A673 (cell line): ENCODE results near the gene AP2A1.

Source experiments
- EZH2 ChIP-seq: fragments of 200-600 bp; sonication (generic); IDR thresholded peaks from 2 replicates; pipeline ENCODE4 v1.6.1; 2017; ENCODE audit warnings: borderline replicate concordance, low read depth, mild to moderate bottlenecking, mixed read lengths, antibody characterized with exemption, low read length; ENCODE audit not compliant: poor library complexity, severe bottlenecking
- TF ChIP-seq, protein P1 (sequence below): fragments of 300-800, 200-600 bp; sonication (generic); conservative IDR thresholded peaks from 2 replicates; pipeline ENCODE4 v1.5.1; 2017; ENCODE audit warnings: low read depth, mild to moderate bottlenecking, antibody characterized with exemption, low read length, moderate library complexity, mixed read lengths

DNA sequence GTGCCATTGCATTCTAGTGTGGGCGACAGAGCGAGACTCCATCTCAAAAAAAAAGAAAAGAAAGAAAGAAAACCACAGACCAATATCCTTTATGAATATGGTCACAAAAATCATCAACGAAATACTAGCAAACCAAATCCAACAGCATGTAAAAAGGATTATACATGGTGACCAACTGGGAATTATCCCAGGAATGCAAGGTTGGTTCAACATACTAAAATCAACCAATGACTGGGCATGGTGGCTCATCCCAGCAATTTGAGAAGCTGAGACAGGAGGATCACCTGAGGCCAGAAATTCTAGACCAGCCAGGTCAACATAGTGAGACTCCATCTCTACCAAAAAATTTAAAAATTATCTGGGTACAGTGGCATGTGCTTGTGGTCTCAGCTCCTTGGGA, 10.8 kb upstream of the AP2A1 start:
- TF ChIP-seq, protein P1, sequence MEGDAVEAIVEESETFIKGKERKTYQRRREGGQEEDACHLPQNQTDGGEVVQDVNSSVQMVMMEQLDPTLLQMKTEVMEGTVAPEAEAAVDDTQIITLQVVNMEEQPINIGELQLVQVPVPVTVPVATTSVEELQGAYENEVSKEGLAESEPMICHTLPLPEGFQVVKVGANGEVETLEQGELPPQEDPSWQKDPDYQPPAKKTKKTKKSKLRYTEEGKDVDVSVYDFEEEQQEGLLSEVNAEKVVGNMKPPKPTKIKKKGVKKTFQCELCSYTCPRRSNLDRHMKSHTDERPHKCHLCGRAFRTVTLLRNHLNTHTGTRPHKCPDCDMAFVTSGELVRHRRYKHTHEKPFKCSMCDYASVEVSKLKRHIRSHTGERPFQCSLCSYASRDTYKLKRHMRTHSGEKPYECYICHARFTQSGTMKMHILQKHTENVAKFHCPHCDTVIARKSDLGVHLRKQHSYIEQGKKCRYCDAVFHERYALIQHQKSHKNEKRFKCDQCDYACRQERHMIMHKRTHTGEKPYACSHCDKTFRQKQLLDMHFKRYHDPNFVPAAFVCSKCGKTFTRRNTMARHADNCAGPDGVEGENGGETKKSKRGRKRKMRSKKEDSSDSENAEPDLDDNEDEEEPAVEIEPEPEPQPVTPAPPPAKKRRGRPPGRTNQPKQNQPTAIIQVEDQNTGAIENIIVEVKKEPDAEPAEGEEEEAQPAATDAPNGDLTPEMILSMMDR: no peak
- TF ChIP-seq EZH2: no peak
